Measurements from ENCODE around the gene MRPS5.

DNA sequence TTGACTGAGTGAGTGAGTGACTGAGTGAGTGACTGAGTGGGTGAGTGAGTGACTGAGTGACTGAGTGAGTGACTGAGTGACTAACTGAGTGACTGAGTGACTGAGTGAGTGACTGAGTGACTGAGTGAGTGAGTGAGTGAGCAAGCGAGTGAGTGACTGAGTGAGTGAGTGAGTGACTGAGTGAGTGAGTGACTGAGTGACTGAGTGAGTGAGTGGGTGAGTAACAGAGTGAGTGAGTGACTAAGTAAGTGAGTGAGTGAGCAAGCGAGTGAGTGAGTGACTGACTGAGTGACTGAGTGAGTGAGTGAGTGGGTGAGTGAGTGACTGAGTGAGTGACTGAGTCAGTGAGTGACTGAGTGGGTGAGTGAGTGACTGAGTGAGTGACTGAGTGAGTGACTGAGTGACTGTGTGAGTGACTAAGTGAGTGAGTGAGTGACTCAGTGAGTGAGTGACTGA, 84.2 kb downstream of the MRPS5 start:
- TF ChIP-seq EZH2 (IDR thresholded peaks at IDR 0.05) (no peak), POLR2AphosphoS5 (IDR thresholded peaks at IDR 0.05; ENCODE audit: borderline replicate concordance, low read depth, low read length) (no peak)
